ENCODE data around the gene BRD3OS.

BRD3OS gene

DNA sequence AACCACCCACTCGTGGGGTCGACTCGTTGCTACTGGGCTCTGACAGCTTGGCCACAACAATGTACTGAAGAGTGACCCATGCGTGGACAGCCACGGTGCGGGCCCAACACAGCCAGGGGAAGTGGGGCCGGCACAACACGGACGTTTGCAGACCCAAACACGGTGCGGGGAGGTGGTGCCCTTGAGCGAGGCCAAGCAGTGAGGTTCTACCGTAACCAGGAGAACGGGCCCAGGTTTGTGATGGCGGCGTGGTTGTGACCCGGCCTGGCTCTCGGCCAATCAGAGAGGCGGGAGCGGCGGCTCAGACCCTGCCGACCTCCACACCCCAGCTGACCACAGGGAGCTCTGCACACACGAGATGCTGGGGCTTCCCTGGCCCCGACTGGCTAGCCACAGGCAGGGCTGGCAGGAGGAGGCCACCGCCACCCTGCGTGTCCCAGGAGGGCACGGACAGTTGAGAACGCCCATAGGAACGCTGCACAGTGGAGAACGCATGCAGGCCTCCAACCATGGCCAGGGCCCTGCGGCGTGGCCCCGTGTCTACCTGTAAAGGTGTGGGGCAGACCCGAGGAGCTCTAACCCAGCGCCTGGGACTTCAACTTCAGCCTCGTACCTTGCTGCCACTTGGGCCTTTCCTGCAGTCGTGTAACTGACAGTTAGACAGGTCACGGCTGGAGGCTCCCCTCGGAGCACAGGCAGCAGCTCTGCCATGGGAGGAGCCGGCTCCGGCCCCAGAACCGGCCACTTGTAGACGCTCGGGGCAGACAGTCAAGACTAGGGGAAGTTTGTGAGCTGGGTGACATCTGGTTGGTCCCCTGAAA, 28.9 kb downstream of the BRD3OS start:
- DNase-seq = no peak

DNA sequence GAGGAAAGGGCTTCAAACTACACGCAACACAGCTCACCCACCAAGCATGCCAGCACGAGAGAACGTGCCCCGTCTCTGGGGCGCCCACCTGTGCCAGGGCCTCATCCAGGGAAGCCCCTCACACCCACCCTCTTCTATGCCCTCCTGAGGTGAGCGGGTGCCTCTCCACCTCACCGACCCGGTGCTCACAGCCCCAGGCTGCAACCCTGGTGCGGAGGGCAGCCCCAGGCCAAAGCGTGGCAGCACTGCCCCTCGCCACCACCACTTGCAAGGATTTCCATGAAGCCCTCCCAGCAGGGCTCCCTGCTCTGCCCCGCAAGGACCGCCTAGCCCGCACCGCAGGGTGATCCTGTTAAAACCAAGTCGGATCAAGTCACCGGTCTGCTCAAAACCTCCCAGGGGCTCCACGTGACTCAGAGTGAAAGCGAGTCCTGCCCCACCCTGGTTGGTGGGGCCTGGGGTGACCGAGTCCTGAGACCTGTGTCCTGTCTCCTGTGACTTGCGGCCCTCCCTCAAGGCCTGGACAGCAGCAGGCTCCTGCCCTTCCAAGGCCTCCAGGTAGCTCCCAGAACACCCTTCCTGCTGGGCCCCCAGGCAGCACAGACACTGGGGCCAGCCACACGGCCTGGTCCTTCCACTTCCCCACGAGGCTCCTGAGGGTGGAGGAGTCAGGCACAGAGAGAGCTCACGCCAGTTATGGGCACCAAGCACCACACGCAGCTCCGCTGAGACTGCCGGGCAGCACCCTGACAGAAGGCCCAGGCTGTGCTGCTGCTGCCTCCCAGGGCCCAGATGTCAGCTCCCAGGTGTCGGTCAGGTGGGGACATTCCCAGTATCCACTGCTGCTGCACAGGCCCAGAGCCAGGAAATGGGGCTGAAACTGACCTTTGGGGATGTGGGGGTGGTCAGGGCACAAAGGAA, 29.9 kb downstream of the BRD3OS start:
- no peak for DNase-seq

DNA sequence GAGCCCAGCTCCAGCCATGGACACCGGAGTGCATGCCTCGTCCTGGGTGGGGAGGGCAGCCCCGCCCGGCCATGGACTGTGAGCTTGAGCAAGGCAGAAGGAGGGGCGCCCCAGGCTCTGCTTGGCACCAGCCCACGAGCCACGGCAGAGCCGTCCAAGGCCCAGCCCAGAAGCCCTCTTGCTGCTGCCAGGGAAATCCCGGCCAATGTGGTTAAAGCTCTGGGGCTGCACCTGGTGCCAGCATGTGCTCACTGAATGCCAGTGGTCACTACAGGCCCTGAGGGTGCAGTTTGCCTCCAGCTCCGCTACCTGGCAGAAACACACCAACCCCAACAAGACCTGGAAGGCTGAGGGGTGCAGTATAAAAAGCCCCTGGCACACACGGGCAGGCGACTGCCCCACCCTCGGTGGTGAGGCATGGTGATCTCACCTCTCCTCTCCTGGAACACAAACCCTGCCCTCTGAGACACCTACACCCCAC, 30.7 kb downstream of the BRD3OS start:
- DNase-seq = no peak

DNA sequence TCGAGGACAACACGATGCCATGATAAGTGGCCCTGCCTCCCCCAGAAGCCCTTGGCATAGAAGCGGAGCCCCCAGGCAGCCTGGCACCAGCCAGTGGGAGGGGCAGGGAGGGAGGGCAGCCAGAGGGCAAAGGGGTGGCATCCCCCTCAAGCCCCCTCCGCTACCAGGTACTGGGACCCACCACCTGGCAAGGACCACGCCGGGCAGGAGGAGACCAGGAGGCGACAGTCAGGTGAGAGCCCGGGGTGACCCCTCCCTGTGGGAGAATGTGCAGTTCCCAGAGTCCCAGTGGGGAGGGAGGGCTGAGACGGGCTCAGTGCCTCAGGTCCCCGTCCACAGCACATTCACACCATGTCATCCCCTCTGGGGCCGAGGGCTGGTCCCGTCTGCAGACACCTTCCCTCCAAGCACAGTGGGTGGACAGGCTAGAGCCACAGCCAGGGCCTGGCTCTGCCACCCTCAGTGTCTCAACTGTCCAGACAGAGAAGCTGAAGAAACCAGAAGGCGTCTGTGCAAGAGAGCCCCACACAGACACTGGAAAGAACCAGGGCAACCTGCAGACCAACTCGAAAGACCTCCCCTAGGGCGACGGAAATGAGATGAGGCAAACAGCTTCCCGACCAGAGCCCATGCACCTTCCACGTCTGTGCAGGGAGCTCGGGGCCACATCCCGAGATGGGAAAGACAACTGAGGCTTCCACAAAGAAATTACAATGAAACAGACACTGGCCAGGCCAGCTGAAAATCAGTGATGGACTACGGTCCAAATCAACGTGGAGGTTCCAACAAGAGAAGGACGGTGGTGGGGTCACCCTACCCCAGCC, 31.4 kb downstream of the BRD3OS start:
- DNase-seq = no peak

DNA sequence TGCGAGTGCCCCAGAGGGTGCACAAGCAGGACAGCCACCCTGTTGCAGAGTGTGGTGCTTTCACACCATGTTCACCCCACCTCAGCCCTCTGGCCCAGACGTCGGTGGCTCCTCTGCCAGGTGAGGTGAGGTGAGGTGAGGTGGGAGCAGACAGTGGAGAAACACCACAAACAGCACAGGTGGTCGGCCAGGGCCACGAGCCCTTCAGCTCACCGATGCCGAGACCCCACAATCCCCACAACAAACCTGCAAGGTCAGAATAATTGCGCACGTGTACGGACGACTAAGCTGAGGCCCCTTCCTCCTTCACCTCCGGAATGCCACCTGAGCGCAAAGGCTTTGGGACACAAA, 32.0 kb downstream of the BRD3OS start:
- no peak for DNase-seq

DNA sequence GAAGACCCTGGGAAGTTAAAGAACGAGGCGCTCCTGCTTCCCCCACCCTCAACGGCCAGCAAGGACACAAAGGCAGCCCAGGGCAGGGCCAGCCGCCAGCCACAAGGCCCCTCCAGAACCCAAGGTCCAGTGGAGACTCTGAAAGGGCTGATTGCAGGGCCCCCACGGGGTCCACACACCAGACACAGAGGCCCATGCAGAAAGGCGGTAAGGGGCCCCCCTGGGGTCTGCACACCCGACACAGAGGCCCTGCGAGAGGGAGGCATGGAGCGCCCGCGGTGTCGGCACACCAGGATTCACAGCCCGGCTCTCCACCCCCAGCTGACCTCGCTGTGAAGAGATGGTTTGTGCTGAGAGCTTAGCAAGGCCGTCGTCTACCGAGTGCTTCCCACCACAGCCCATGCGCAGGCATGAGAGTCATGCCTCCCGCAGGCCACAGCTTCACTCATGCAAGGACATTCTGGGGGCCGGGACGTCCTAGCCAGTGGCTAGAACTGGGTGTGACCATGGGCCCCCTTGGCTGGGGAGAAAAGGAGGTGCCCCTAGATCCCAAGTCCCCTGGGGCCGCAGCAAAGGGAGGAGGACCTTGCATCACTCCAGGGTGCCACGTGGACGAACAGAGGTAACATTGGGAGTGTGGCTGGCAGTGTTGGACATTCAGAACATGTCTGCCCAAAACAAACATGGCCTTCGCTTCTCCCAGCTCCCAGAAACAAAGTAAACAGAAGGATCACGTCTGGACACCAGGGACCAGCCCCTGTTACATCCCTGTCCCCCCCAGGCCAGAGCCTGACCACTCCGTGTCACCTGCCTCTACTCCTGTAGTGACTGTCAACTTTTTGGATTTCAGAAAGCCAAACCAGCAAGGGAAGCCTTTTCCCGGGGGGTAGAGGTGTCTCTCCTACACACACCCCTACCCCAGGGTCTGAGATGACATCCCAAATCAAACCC, 32.7 kb downstream of the BRD3OS start:
- no peak for DNase-seq

DNA sequence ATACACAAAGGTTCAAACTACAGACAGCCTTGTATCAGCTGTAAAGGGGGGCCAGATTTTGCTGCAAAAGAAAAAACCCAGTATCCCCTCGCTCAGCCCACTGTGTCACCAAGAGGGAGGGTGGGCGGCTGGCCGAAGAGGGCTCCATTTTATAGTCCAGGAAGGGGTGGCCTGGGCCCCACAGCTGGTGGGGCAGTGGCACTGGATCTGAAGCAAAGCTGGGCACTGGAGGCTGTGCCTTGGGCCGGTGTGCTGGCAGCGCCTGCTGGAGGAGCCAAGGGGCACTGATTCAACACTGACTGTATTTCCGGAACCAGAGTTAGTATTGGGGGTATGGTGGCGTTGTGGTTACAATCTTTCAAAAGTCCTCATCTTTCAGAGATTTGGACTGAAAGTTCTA, 33.4 kb downstream of the BRD3OS start:
- no peak for DNase-seq

DNA sequence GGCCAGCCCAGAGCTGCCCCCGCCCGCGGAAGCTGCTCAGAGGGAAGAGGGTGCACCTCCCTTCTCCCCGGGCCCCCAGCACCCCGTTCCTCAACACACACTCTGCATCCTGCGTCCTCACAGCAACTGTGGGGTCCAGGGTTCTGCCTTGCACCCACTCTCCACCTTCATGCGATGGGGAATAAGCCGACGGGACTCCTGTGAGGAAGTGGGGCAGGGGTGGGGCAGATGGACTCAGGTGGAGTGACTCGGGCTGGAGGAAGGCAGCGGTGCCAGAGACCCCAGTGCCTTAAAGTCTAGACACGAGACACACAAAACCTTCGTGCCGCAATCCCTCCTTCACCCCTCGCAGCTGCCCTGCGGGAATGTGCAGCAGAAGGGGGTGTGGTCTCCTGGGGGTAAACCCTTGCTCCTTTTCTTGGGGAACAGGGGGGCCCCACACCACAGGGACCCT, 33.9 kb downstream of the BRD3OS start:
- DNase-seq = no peak

DNA sequence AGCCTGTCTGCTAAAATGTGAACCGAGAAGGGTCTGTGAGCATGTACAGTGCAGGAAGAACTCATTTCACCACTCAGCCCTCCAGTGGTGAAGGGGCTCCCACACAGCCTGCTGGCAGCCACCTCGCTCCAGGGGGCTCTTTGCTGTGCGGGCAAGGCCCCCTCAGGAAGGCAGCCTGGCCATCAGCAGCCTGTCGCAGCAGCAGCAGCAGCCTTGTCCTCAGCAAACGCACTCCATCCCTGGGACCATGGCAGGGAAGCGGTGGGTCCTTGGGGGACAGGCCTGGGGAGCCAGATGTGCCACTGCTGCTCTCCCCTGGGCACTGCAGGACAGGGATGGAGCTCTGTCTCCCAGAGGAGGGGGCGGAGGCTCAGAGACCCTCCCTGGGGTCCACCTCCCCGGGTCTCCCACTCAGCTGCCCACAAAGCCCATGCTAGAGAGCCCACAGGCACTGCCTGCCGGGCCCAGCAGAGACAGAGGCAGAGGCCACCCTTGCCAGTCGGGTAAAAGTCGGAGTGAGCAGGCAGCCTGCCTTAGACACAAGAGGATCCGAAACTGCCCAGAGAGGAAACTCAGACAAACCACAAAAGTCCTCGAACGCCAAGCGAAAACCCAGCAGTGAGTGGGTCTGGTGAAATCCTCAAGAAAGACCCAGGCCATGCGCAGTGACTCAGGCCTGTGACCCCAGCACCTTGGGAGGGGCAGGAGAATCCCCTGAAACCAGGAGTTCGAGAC, 34.5 kb downstream of the BRD3OS start:
- no peak for DNase-seq

DNA sequence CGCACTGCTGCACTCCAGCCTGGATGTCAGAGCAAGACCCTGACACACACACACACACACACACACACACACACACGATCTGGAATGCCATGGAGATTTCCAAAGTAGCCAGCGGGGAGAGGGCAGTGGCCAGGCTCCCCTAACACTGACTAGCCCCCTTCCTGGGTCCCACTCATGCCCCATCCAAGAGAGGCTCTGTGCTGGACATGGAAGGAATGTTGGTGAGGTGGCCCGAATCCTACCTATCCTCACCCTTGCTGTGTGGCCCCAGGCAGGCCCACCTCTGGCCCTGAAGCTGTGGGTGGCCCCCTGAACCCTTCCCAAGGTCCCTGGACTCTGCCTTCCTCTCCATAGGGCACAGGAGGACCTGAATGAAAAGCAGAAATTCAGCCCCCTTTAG, 35.3 kb downstream of the BRD3OS start:
- DNase-seq = no peak

DNA sequence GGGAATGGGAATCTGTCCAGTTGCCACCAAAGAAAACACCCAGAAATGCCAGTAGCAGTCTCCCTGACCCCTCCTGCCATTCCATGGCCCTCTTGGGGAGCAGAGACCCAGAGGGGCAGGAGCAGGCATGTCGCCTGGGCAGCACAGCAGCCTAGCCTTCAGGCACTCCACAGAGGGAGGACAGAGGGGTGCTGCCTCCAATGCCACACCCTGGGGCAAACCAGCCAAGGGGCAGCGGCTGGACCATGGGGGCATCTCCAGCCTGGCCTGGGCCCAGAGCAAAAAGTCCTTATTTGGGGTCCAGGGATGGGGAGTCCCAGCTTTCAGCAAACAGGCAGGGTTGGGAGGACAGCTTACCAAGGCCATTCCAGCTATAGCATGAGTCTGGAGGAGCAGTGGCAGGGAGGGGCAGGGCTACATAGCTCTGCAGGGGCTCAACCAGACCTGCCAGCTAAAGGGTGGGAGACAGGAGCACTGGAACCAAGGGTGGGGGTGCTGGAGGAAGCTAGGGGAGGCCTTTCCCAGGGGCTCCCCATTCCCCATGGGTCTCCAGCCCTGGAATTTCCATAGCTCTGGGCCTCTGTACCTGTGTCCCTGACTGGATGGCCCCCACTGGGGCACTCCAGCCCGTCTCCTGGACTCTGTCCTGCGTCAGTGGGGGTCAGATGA, 35.9 kb downstream of the BRD3OS start:
- no peak for DNase-seq

DNA sequence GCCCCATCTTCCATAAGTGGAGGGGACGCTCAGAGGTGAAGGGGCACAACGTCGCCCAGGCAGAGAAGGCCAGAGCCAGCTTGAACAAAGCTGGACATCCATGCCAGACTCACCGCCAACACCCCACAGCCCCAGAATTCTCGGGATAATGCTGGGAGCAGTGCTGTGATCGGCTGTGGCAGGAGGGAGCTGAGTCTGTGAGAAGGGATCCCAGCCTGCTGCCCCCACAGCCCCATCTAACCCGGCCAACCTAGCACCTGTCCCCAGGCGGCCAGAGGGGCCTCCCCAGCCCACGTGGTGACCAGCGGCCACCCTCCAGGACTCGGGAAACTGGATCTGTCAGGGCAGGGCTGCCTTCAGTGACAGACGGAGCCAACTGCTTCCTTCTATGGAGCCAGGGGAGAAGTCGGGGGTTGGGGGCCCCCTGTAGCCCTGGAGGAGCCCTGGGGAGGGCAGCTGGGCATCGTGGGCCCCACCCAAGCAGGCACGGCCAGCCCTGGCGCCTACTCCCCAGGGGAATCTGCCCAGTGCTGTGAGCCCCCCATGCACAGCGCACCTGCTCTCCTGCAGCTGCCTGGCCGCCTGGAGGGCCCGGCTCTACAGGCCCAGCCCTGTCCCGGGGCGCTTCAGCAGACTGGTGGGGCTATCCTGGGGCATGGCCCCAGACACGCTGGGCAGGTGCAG, 36.5 kb downstream of the BRD3OS start:
- no peak for DNase-seq

DNA sequence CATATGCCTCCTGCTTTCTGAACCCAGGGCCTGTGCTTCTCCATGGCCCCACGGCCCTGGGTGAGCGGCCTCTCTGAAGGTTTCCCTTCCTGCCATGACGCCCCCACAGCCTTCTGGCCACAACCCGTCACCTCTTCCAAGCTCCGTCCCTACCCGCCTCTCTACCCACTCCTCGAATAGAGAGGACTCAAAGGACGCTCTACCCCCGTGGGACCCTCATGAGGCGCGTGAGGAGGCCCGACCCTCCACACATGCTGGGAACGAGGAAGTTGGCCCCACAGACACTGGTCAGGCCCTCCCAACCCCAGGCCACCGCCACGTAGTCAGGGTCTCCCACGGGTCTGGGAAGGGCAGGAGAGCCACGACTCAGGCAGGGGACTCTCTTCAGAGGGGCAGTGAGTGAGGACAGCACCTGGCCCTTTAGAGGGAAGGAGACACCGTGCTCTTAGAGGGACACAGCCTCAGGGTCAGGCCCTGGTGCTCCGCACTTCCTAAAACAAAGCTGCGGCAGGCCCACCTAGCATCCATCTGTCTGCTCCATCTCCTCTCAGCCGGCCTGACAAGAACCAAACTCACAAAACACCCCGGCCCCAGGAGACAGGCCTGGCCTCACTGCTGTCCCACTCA, 37.3 kb downstream of the BRD3OS start:
- DNase-seq = no peak

DNA sequence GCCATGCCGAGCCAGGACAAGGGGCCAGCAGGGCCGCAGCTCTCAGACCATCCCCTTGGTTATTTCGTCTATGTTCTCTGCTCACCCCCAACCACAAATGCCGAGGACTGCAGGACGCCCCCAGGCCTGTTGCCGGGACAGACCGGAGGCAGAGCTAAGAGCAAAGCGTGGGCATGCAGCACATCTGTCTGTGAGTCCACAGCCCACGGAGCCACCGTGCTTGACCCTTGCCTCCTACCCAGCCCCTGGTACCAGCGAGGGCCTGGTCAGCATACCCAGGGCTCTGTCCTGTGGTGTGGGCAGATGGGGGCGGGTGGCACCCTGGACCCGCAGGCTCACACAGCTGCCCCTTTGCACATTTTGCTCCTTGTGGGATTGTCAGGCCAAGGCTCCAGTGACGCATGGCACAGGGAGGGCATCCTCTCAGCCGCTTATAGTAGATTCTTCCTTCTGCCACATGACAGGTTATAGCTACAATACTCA, 37.8 kb downstream of the BRD3OS start:
- DNase-seq = no peak

DNA sequence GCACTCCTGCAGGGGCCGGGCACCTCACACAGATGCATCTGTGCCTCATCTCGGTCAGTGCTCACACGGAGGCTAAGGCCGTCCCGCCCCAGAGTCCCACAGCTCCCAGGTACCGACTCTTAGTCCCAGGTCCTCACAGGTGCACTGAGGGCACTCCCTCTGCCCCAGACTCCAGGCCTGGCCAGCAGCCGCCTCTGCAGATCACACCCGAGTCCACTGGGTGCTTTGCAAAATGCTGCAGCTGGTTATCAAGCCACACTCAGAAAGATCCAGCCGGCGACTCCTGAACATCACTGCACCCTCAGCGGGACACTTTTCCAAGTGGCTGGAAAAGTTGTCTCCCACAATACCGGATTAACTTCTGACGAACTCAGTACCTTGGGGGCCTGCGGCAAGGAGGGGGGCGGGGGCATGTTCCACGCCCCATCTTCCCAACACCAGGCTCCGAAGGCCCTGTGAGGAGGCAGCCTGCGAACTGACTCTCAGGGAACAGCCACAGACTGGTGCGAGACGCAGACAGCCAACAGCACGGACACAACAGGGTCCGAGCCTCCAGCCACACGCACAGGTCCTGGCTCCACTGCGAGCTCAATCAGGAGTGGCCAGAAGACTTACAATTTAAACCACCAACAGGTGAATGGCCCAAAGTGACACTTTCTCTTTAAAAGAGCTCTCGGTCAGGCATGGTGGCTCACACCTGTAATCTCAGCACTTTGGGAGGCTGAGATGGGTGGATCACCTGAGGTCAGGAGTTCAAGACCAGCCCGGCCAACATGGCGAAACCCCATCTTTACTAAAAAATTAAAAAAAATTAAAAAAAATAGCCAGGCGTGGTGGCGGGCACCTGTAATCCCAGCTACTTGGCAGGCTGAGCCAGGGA, 38.5 kb downstream of the BRD3OS start:
- no peak for DNase-seq

DNA sequence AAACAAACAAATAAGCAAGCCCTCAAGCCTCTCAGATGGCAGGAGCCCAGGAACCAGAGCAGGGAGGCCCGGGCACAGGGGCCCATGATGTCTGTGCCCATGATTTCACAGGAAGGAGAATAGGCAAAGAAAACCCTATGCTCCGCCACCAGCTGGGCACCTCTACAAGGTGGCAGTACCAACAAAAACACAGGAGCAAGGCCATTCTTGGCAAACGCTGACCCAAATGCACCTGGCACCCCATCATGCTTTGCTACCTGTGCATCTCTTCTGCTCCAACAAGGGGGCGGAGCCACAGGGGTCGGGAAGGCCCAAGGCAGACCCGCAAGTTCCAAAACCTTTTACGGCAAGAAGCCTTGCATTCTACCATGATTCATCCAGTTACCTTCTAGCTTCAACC, 39.4 kb downstream of the BRD3OS start:
- DNase-seq = no peak

DNA sequence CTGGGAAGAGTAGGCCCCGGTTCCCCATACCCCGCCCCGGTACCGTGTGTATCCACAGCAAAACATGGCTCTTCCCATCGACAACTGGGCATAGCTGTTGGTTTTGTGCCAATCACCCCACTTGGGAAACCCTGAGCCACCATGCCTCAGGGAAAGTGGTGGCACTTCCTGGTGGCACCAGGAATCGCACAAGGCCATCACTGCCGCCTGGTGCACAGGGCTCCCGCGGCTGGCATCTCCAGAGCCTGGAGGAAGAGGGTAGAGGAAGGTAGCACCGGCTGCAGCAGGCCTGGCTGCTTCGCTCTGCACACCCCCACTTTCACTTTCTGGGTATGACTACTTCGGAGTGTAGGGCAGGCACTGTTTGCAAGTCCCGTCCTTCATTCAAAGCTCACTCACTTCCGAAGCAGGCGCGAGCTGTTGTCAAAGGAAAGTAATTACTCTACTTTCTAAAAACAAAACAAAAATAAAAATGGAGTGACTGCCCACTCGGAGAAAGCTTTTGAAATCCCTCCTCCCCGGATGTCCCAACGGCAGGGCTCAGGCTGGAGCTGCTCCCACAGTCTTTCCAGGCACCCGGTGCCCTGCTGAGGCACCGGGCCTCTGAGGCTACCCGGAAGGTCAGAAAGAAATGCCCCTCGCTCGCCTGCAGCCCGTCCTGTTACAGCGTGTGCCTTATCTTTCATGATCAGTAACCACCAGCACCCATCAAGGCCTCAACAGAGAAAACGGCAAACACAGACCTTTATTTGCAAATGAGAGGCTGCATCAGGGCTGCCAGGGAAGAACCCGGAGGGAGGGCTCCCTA, 40.5 kb downstream of the BRD3OS start:
- no peak for DNase-seq
